Body of pancreas (tissue), 4 donors: ENCODE results near the gene GALNT6. TPM values are rescaled to one million over a fixed set of nuclear protein-coding genes. Genes with fewer than 3 reads are reported as not detected.

Experiments used
- ATAC-seq: fragments of 150-250 bp; one replicate; pipeline ENCODE4 v1.9.1; 2016
- DNase-seq, 4 donors: peaks; one replicate each; pipeline ENCODE4 v3.0.0-alpha.2; 2019
- H3K27ac ChIP-seq, 4 donors: fragments of 200-600 bp; sonication (generic); 1 replicate in 3 of 4; 2 replicates in 1 of 4; pipeline versions ENCODE4 v1.5.1 to v1.6.1; 2016 to 2019; ENCODE audit warnings: mild to moderate bottlenecking in 1 of 4, mixed read lengths in 1 of 4, moderate library complexity in 1 of 4
- H3K27me3 ChIP-seq, 2 donors: fragments of 200-600 bp; sonication (generic); one replicate each; pipeline ENCODE4 v1.6.0; 2016; ENCODE audit warnings: mild to moderate bottlenecking in 1 of 2
- H3K36me3 ChIP-seq, 2 donors: fragments of 200-600 bp; sonication (generic); replicated peaks in 1 of 2; 2 replicates each; pipeline ENCODE4 v1.5.1; 2016; ENCODE audit warnings: low read depth in 2 of 2; ENCODE audit not compliant: insufficient read depth in 1 of 2
- H3K4me1 ChIP-seq: fragments of 200-600 bp; sonication (generic); one replicate; pipeline ENCODE4 v1.6.0; 2016
- H3K4me3 ChIP-seq, 2 donors: fragments of 200-600 bp; sonication (generic); 1 replicate in 1 of 2; 2 replicates in 1 of 2; pipeline ENCODE4 v1.5.1; 2016 to 2019
- H3K9me3 ChIP-seq, 3 donors: fragments of 200-600 bp; sonication (generic); 1 replicate in 2 of 3; 2 replicates in 1 of 3; pipeline ENCODE4 v1.5.1; 2016
- CTCF ChIP-seq, 7 experiments: fragments of 450-650 bp in 4 of 7; fragments of 200-600 bp in 3 of 7; sonication (generic) in 3 of 7; IDR thresholded peaks; one replicate each; pipeline ENCODE4 v1.5.1; 2016 to 2019; ENCODE audit warnings: antibody characterized with exemption in 7 of 7
- POLR2A ChIP-seq, 3 donors: fragments of 450-650 bp; IDR thresholded peaks; one replicate each; pipeline ENCODE4 v1.6.1; 2016; ENCODE audit warnings: antibody characterized with exemption in 3 of 3, mild to moderate bottlenecking in 2 of 3
- WGBS, 2 donors: methylation state at CpG; one replicate each; pipeline ENCODE4 v1.1.5; 2017; 5-methylcytosine and 5-hydroxymethylcytosine counted together
- intact Hi-C: fragments of 100-400 bp; cut with DNase I; formaldehyde crosslinking; loops from one replicate; pipeline ENCODE4 v1.15.1; 2023
- total RNA-seq, 2 donors: library from RNA; depleted of rRNA; stranded (reverse); fragments of >200 nt; gene quantifications; one replicate each; pipeline ENCODE4 v1.1.0, GENCODE V29; 2016

The GALNT6 gene
- total RNA-seq, 2 donors from 2014 or later, result 8.6 to 9.3 TPM

- peaks cover 0 to under 1% of the 10 kb centered on the region in 2 donors for H3K36me3 ChIP-seq
- no peaks in the 10 kb centered on the region for H3K9me3 ChIP-seq
- no peaks in the 10 kb centered on the region for H3K4me1 ChIP-seq
- TF ChIP-seq CTCF (IDR thresholded peaks at IDR 0.05) (no peak), POLR2A (IDR thresholded peaks at IDR 0.05) (no peak)
- intact Hi-C loops, result no loop called here
- DNase-seq (no peak), ATAC-seq (no peak)
- H3K27me3 ChIP-seq, result no peaks in the 10 kb centered on the region
- H3K27ac ChIP-seq, result no peak overlapping the region
- WGBS, 2 donors, result 93 to 95% methylated on average over 7 of the region's 7 CpGs
- no peak overlapping the region for H3K4me3 ChIP-seq
These were observed 9.0 kb downstream of the GALNT6 start for GRCh38 chr12:51382173-51382572.

- no peak overlapping the region for H3K27ac ChIP-seq
- peaks cover 0 to 3% of the 10 kb centered on the region in 2 donors for H3K36me3 ChIP-seq
- WGBS, 2 donors, result 59 to 63% methylated on average over 5 of the region's 5 CpGs
- no peaks in the 10 kb centered on the region for H3K27me3 ChIP-seq
- no peak overlapping the region for H3K4me3 ChIP-seq
- intact Hi-C loops, result no loop called here
- TF ChIP-seq CTCF (IDR thresholded peaks at IDR 0.05) (no peak), POLR2A (IDR thresholded peaks at IDR 0.05) (no peak)
- no peaks in the 10 kb centered on the region for H3K4me1 ChIP-seq
- no peaks in the 10 kb centered on the region for H3K9me3 ChIP-seq
- no peak for DNase-seq
- no peak for ATAC-seq
These were observed 9.8 kb downstream of the GALNT6 start for GRCh38 chr12:51381226-51382079.

- no peak for TF ChIP-seq POLR2A (IDR thresholded peaks at IDR 0.05)
- no peak for TF ChIP-seq CTCF (IDR thresholded peaks at IDR 0.05)
- 89 to 92% methylated on average over 6 to 11 of the region's 11 CpGs for WGBS, 2 donors
These were observed 11.6 kb downstream of the GALNT6 start for GRCh38 chr12:51379571-51379970.

GRCh38 chr12:51378749-51379148 is 12.5 kb downstream of the GALNT6 start:
- 67 to 96% methylated on average over 2 of the region's 2 CpGs for WGBS, 2 donors

More at GRCh38 chr12:51379571-51379970, 11.6 kb downstream of the GALNT6 start:
- no peak overlapping the region for H3K27ac ChIP-seq
- intact Hi-C loops, result no loop called here
- ATAC-seq (no peak), DNase-seq (no peak)
- no peak overlapping the region for H3K4me3 ChIP-seq
- H3K9me3 ChIP-seq, result no peaks in the 10 kb centered on the region
- no peaks in the 10 kb centered on the region for H3K27me3 ChIP-seq
- peaks cover 0 to 3% of the 10 kb centered on the region in 2 donors for H3K36me3 ChIP-seq
- no peaks in the 10 kb centered on the region for H3K4me1 ChIP-seq

GRCh38 chr12:51377099-51377984 is 13.9 kb downstream of the GALNT6 start:
- no peak overlapping the region for H3K4me3 ChIP-seq
- DNase-seq (no peak), ATAC-seq (no peak)
- intact Hi-C loops, result no loop called here
- H3K36me3 ChIP-seq, result peaks cover 0 to 3% of the 10 kb centered on the region in 2 donors
- H3K27me3 ChIP-seq, result no peaks in the 10 kb centered on the region
- no peak overlapping the region for H3K27ac ChIP-seq
- H3K9me3 ChIP-seq, result no peaks in the 10 kb centered on the region
- H3K4me1 ChIP-seq, result no peaks in the 10 kb centered on the region
- TF ChIP-seq CTCF (IDR thresholded peaks at IDR 0.05) (no peak), POLR2A (IDR thresholded peaks at IDR 0.05) (no peak)
- 92 to 93% methylated on average over 8 to 11 of the region's 11 CpGs for WGBS, 2 donors

More at GRCh38 chr12:51378749-51379148, 12.5 kb downstream of the GALNT6 start:
- intact Hi-C loops, result no loop called here
- Histone ChIP-seq H3K36me3 (peaks cover 0 to 3% of the 10 kb centered on the region in 2 donors), H3K9me3 (no peaks in the 10 kb centered on the region), H3K4me3 (no peak overlapping the region), H3K27ac (no peak overlapping the region), H3K27me3 (no peaks in the 10 kb centered on the region), H3K4me1 (no peaks in the 10 kb centered on the region)
- ATAC-seq (no peak), DNase-seq (no peak)
- TF ChIP-seq POLR2A (IDR thresholded peaks at IDR 0.05), result no peak
